Esophagus squamous epithelium (tissue), 5 donors: ENCODE results near the gene GTPBP1. TPM values are rescaled to one million over a fixed set of nuclear protein-coding genes. Genes with fewer than 3 reads are reported as not detected.

Source experiments
- DNase-seq: peaks from one replicate; lab custom pipeline; 2025; lab: John Stamatoyannopoulos, UW
- H3K27ac ChIP-seq, 4 donors: fragments of 200-600 bp; sonication (generic); one replicate each; pipeline ENCODE4 v1.5.1; 2016 to 2019; ENCODE audit warnings: mild to moderate bottlenecking in 1 of 4
- H3K27me3 ChIP-seq, 4 donors: fragments of 200-600 bp; sonication (generic); 1 replicate in 3 of 4; 2 replicates in 1 of 4; pipeline versions ENCODE4 v1.5.1 to v1.6.0; 2017 to 2021; ENCODE audit warnings: antibody characterized with exemption in 1 of 4
- H3K36me3 ChIP-seq, 3 donors: fragments of 200-600 bp; sonication (generic); one replicate each; pipeline ENCODE4 v1.5.1; 2016 to 2019
- H3K4me1 ChIP-seq, 3 donors: fragments of 200-600 bp; sonication (generic); one replicate each; pipeline ENCODE4 v1.5.1; 2017 to 2019
- H3K4me3 ChIP-seq, 4 donors: fragments of 200-600 bp; sonication (generic); 1 replicate in 3 of 4; 2 replicates in 1 of 4; pipeline ENCODE4 v1.5.1; 2016 to 2019; ENCODE audit warnings: mild to moderate bottlenecking in 2 of 4, moderate library complexity in 1 of 4
- H3K9me3 ChIP-seq, 3 donors: fragments of 200-600 bp; sonication (generic); one replicate each; pipeline ENCODE4 v1.5.1; 2016 to 2019
- CTCF ChIP-seq, 6 experiments: fragments of 450-650 bp in 4 of 6; fragments of 200-600 bp in 2 of 6; sonication (generic) in 2 of 6; IDR thresholded peaks; one replicate each; pipeline ENCODE4 v1.5.1; 2016 to 2019; ENCODE audit warnings: antibody characterized with exemption in 6 of 6, mild to moderate bottlenecking in 4 of 6, moderate library complexity in 4 of 6
- POLR2A ChIP-seq, 4 donors: fragments of 450-650 bp; IDR thresholded peaks; one replicate each; pipeline ENCODE4 v1.6.1; 2017; ENCODE audit warnings: antibody characterized with exemption in 4 of 4, mild to moderate bottlenecking in 4 of 4, moderate library complexity in 3 of 4
- WGBS, 2 donors: methylation state at CpG; one replicate each; pipeline ENCODE4 v1.1.5; 2018; 5-methylcytosine and 5-hydroxymethylcytosine counted together
- intact Hi-C: fragments of 100-400 bp; cut with DNase I; formaldehyde crosslinking; loops from one replicate; pipeline ENCODE4 v1.15.0; 2022
- total RNA-seq, 4 donors: library from RNA; depleted of rRNA; stranded (reverse); fragments of >200 nt; gene quantifications; one replicate each; pipeline ENCODE4 v1.1.0, GENCODE V29; 2016
- donor health status: DM: yes; HTN: yes; CAD: no.

The GTPBP1 gene
- total RNA-seq, 4 donors from 2014 or later, result 15.3 to 37.4 (median 32.0) TPM

GRCh38 chr22:38728871-38729796 lies 23.4 kb downstream of the GTPBP1 start:
- Histone ChIP-seq H3K27ac (no peak overlapping the region), H3K4me1 (peaks cover 13 to 29% (median 24%) of the 10 kb centered on the region in 3 donors), H3K27me3 (no peaks in the 10 kb centered on the region), H3K36me3 (peaks cover 65 to 88% (median 70%) of the 10 kb centered on the region in 3 donors), H3K4me3 (no peak overlapping the region), H3K9me3 (no peaks in the 10 kb centered on the region)
- 92% methylated on average over 2 to 10 of the region's 18 CpGs for WGBS, 2 donors
- TF ChIP-seq CTCF (IDR thresholded peaks at IDR 0.05), result no peak
- no peak for TF ChIP-seq POLR2A (IDR thresholded peaks at IDR 0.05)
- DNase-seq, result no peak
- intact Hi-C loops, result no loop called here

DNA sequence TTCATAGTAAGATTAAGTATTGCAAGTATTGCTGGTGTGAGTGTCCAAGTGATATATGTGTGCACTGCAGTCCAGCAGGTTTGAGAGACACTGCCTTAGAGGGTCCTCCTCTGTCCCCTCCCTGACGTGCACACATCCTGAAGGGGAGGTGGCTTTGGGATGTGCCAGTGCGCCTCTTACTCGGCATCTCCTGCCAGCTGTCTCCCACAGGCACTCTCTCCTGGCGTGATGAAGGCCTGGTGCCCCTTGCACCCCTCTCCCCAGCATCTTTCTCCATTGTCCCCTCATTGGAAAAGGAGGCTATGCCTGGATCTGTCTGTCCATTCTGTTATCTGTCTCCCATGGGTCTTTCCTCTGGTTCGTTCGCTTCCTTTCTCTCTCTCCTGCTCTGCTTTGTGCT lies 24.2 kb downstream of the GTPBP1 start:
- 78 to 86% methylated on average over 5 to 6 of the region's 6 CpGs for WGBS, 2 donors
- Histone ChIP-seq H3K4me3 (no peak overlapping the region), H3K27ac (no peak overlapping the region), H3K36me3 (peaks cover 65 to 88% (median 70%) of the 10 kb centered on the region in 3 donors), H3K9me3 (no peaks in the 10 kb centered on the region), H3K4me1 (peaks cover 21 to 37% (median 27%) of the 10 kb centered on the region in 3 donors), H3K27me3 (no peaks in the 10 kb centered on the region)
- intact Hi-C loops, result no loop called here
- no peak for DNase-seq
- TF ChIP-seq POLR2A (IDR thresholded peaks at IDR 0.05), result no peak
- TF ChIP-seq CTCF (IDR thresholded peaks at IDR 0.05), result no peak

- TF ChIP-seq CTCF (IDR thresholded peaks at IDR 0.05), result no peak
- TF ChIP-seq POLR2A (IDR thresholded peaks at IDR 0.05), result no peak
- Histone ChIP-seq H3K36me3 (peaks cover 60 to 88% (median 72%) of the 10 kb centered on the region in 3 donors), H3K4me1 (peaks cover 21 to 42% (median 27%) of the 10 kb centered on the region in 3 donors), H3K27ac (no peak overlapping the region), H3K4me3 (no peak overlapping the region), H3K27me3 (no peaks in the 10 kb centered on the region), H3K9me3 (no peaks in the 10 kb centered on the region)
- intact Hi-C loops, result no loop called here
- 92 to 100% methylated on average over 5 to 13 of the region's 13 CpGs for WGBS, 2 donors
- no peak for DNase-seq
Observed at GRCh38 chr22:38730411-38730871, 24.7 kb downstream of the GTPBP1 start.

- Histone ChIP-seq H3K27ac (peak overlapping the region in 2 of 4 donors; percentile 82 to 83), H3K9me3 (no peaks in the 10 kb centered on the region), H3K36me3 (peaks cover 60 to 88% (median 70%) of the 10 kb centered on the region in 3 donors), H3K27me3 (no peaks in the 10 kb centered on the region), H3K4me1 (peaks cover 21 to 54% (median 27%) of the 10 kb centered on the region in 3 donors), H3K4me3 (no peak overlapping the region)
- 68 to 96% methylated on average over 3 to 4 of the region's 6 CpGs for WGBS, 2 donors
- no peak for DNase-seq
- intact Hi-C loops, result no loop called here
- TF ChIP-seq POLR2A (IDR thresholded peaks at IDR 0.05) (no peak), CTCF (IDR thresholded peaks at IDR 0.05) (no peak)
Observed at GRCh38 chr22:38731703-38732161, 26.0 kb downstream of the GTPBP1 start.
